ENCODE measurements around the gene ASAP2. TPM values are rescaled to one million over a fixed set of nuclear protein-coding genes. Genes with fewer than 3 reads are reported as not detected.

Gene ASAP2
- polyA plus RNA-seq, 12 donors: 18.4 to 45.5 (median 21.2) TPM; not detected in 1

- no peak for DNase-seq
Observed at GRCh38 chr2:9229470-9229820, 22.8 kb downstream of the ASAP2 start.

- DNase-seq: no peak
Observed at GRCh38 chr2:9230051-9230802, 23.6 kb downstream of the ASAP2 start.

GRCh38 chr2:9230881-9231280 is 24.3 kb downstream of the ASAP2 start:
- no peak for DNase-seq

GRCh38 chr2:9231291-9232165 is 24.9 kb downstream of the ASAP2 start:
- DNase-seq: no peak

- no peak for DNase-seq
Observed at GRCh38 chr2:9232166-9232479, 25.5 kb downstream of the ASAP2 start.

GRCh38 chr2:9232886-9233285 is 26.3 kb downstream of the ASAP2 start:
- DNase-seq: no peak

- DNase-seq: no peak
Observed at GRCh38 chr2:9234680-9235146, 28.1 kb downstream of the ASAP2 start.

- no peak for DNase-seq
Observed at GRCh38 chr2:9235147-9236044, 28.8 kb downstream of the ASAP2 start.

GRCh38 chr2:9236045-9236344 is 29.4 kb downstream of the ASAP2 start:
- no peak for DNase-seq

GRCh38 chr2:9236867-9237266 is 30.3 kb downstream of the ASAP2 start:
- DNase-seq: no peak

GRCh38 chr2:9237831-9238230 is 31.2 kb downstream of the ASAP2 start:
- DNase-seq: no peak

GRCh38 chr2:9238591-9239326 is 32.1 kb downstream of the ASAP2 start:
- DNase-seq: no peak

GRCh38 chr2:9239616-9240015 is 33.0 kb downstream of the ASAP2 start:
- no peak for DNase-seq

- no peak for DNase-seq
Observed at GRCh38 chr2:9240745-9241144, 34.1 kb downstream of the ASAP2 start.

GRCh38 chr2:9241233-9241632 is 34.6 kb downstream of the ASAP2 start:
- DNase-seq: no peak

- no peak for DNase-seq
Observed at GRCh38 chr2:9243357-9243756, 36.7 kb downstream of the ASAP2 start.

GRCh38 chr2:9244985-9245544 is 38.5 kb downstream of the ASAP2 start:
- no peak for DNase-seq

GRCh38 chr2:9247177-9247576 is 40.6 kb downstream of the ASAP2 start:
- no peak for DNase-seq

GRCh38 chr2:9247786-9248185 is 41.2 kb downstream of the ASAP2 start:
- no peak for DNase-seq

GRCh38 chr2:9248363-9248762 is 41.8 kb downstream of the ASAP2 start:
- DNase-seq: no peak
